LoVo (cell line): ENCODE measurements around the gene FBXL19.
"Not testable (repeated sequence)": the region's sequence is repeated elsewhere in the genome, so short reads cannot be mapped to it uniquely, and the experiment has no call there.

Source experiments
- DNase-seq: peaks from one replicate; pipeline ENCODE4 v3.0.0-alpha.2; 2016; ENCODE audit warnings: low spot score

Gene FBXL19

GRCh38 chr16:30923554-30924075 lies at the start of gene FBXL19:
Gene FBXL19, plus strand, starts transcription at chr16:30923572. Its CDS starts 2,183 bp downstream, at chr16:30925755.
- no peak for DNase-seq

GRCh38 chr16:30874244-30874820 lies 49.0 kb upstream of the FBXL19 start:
- no peak for DNase-seq

- DNase-seq, result peak; percentile 90
These were observed 48.3 kb upstream of the FBXL19 start for GRCh38 chr16:30874821-30875717.

GRCh38 chr16:30875871-30876801 lies 47.2 kb upstream of the FBXL19 start:
- DNase-seq, result no peak

GRCh38 chr16:30876867-30877266 lies 46.5 kb upstream of the FBXL19 start:
- no peak for DNase-seq

GRCh38 chr16:30882429-30883310 lies 40.7 kb upstream of the FBXL19 start:
- DNase-seq, result no peak

GRCh38 chr16:30884760-30885159 lies 38.6 kb upstream of the FBXL19 start:
- DNase-seq, result no peak

GRCh38 chr16:30885196-30885595 lies 38.2 kb upstream of the FBXL19 start:
- no peak for DNase-seq

- DNase-seq, result no peak
These were observed 37.2 kb upstream of the FBXL19 start for GRCh38 chr16:30886145-30886544.

- DNase-seq, result no peak
These were observed 35.4 kb upstream of the FBXL19 start for GRCh38 chr16:30887927-30888326.

GRCh38 chr16:30888856-30889499 lies 34.4 kb upstream of the FBXL19 start:
- DNase-seq, result no peak

GRCh38 chr16:30889721-30890120 lies 33.7 kb upstream of the FBXL19 start:
- no peak for DNase-seq

GRCh38 chr16:30891043-30891823 lies 32.1 kb upstream of the FBXL19 start:
- not testable (repeated sequence) for DNase-seq

- DNase-seq, result no peak
These were observed 30.5 kb upstream of the FBXL19 start for GRCh38 chr16:30892670-30893416.

- no peak for DNase-seq
These were observed 30.0 kb upstream of the FBXL19 start for GRCh38 chr16:30893417-30893743.

GRCh38 chr16:30893744-30894539 lies 29.4 kb upstream of the FBXL19 start, which contains the start of gene BCL7C:
Gene BCL7C, minus strand, starts transcription at chr16:30894077. Its CDS starts 133 bp downstream, at chr16:30893944.
- peak; percentile 93 for DNase-seq

GRCh38 chr16:30894540-30895368 lies 28.6 kb upstream of the FBXL19 start:
- no peak for DNase-seq
